Activated T-cell treated with anti-CD3 and anti-CD28 coated beads, Interleukin-2, amount 50 U/mL, for 24 hours (primary cell): ENCODE data around the gene TRABD2A.

ENCODE experiments used
- DNase-seq: peaks from one replicate; pipeline ENCODE4 v3.0.0-alpha.2; 2020
- H3K27ac Mint-ChIP-seq: 2 replicates; pipeline ENCODE4 v1.8.0; 2020; ENCODE audit warnings: mild to moderate bottlenecking, mixed read lengths
- H3K27me3 Mint-ChIP-seq: 2 replicates; pipeline ENCODE4 v1.8.0; 2020; ENCODE audit warnings: mixed read lengths
- H3K36me3 Mint-ChIP-seq: 2 replicates; pipeline ENCODE4 v1.8.0; 2020; ENCODE audit warnings: low read depth, mixed read lengths
- H3K4me1 Mint-ChIP-seq: 2 replicates; pipeline ENCODE4 v1.8.0; 2020; ENCODE audit warnings: low read depth, mixed read lengths
- H3K4me3 Mint-ChIP-seq: 2 replicates; pipeline ENCODE4 v1.8.0; 2020; ENCODE audit warnings: mild to moderate bottlenecking, moderate library complexity, mixed read lengths
- H3K9me3 Mint-ChIP-seq: 2 replicates; pipeline ENCODE4 v1.8.0; 2020; ENCODE audit warnings: mixed read lengths

The TRABD2A gene

DNA sequence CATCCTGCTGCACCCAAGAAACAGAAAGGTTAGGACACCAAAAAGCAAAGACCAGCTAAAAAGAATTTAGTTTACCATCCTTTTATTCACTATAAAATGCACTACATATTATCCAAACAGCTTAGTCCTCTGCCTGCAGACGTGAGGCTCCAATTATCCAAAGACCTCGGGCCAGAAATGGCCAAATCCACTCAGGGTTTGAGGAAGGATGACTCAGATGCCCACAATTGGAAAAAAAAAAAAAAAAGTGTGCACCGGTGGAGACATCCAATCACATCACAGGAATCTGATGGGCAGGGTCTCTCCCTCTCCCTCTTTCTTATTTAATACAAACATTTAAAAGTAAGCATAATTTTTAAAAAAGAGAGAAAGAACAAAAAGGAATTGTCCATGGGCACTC, 65.7 kb downstream of the TRABD2A start:
- H3K9me3 Mint-ChIP-seq, result peaks cover 3% of the 10 kb centered on the region
- no peak overlapping the region for H3K27ac Mint-ChIP-seq
- H3K27me3 Mint-ChIP-seq, result no peaks in the 10 kb centered on the region
- H3K4me1 Mint-ChIP-seq, result peaks cover 58% of the 10 kb centered on the region
- no peak overlapping the region for H3K4me3 Mint-ChIP-seq
- DNase-seq, result no peak
- peaks cover 4% of the 10 kb centered on the region for H3K36me3 Mint-ChIP-seq

DNA sequence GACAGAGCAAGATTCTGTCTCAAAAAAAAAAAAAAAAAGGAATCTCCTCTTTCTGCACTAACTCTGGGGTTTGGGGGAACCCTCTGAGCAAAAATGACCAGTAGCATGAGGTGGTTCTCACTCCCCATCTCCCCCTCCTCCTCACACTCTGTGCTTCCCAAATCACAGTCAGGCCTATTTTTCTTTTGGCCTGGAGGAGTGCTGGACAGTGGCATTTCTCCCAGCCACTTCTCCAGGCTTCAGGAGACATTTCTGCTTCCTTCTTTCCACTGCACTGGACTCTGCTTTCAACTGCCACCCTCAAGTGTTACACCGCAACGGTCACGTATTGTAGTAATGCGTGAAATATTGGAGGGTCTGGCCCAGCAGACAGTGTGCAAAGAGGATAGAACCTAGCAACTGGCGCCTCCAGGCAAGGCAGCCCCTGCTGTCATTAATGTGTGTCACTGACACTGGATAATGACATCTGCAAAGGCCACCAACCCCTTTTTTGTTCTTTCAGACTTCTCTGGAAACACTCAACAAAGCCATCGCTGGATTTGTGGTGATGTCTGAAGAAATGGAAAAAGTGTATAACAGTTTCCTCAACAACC, 68.9 kb downstream of the TRABD2A start:
- no peak overlapping the region for H3K27ac Mint-ChIP-seq
- no peaks in the 10 kb centered on the region for H3K27me3 Mint-ChIP-seq
- DNase-seq, result no peak
- H3K9me3 Mint-ChIP-seq, result peaks cover 3% of the 10 kb centered on the region
- H3K36me3 Mint-ChIP-seq, result peaks cover 4% of the 10 kb centered on the region
- H3K4me1 Mint-ChIP-seq, result peaks cover 49% of the 10 kb centered on the region
- H3K4me3 Mint-ChIP-seq, result no peak overlapping the region

DNA sequence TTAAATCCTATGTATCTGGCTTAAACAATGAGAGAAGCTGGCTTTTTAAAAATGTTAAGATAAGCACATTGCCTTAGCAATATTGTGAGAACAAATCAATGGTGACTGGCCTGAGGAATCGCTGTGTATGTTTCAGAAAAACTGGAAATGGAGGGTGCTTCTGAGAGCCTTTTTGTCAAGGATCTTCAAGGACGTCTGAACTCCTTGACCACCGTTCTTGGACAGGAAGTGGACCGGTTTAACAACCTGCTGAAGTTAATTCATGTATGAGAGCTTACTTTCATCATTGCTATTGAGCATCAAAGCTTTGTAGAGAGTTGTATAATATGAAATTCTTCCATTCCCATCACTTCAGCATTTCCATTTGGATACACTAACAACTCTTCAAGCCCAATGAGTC, 72.6 kb downstream of the TRABD2A start:
- Mint-ChIP-seq H3K27ac (no peak overlapping the region), H3K4me1 (peaks cover 36% of the 10 kb centered on the region), H3K27me3 (no peaks in the 10 kb centered on the region), H3K4me3 (no peak overlapping the region), H3K9me3 (no peaks in the 10 kb centered on the region), H3K36me3 (peaks cover 2% of the 10 kb centered on the region)
- no peak for DNase-seq

DNA sequence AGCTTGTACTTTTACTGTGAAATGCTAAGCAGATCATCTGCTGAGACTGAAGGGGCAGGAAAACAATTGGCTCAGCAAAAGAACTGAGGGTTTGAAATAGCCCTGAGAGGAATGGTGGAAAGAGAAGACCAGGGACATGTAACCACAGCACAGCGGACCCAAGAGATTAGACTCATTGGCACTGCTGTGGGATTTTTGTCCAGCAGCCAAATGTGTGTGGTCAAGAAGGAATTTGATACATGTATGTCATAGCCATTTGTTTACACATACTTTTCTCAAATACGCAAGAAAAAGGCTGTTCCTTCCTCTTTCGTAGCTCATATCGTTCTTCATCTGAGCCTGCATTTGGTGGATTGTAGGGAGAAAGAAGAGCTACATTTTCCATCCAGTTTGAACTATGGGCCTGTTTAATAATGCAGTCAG, 73.8 kb downstream of the TRABD2A start:
- no peak overlapping the region for H3K4me3 Mint-ChIP-seq
- DNase-seq, result no peak
- H3K27me3 Mint-ChIP-seq, result no peaks in the 10 kb centered on the region
- peaks cover 26% of the 10 kb centered on the region for H3K4me1 Mint-ChIP-seq
- H3K27ac Mint-ChIP-seq, result no peak overlapping the region
- H3K36me3 Mint-ChIP-seq, result peaks cover 2% of the 10 kb centered on the region
- H3K9me3 Mint-ChIP-seq, result peaks cover 2% of the 10 kb centered on the region

DNA sequence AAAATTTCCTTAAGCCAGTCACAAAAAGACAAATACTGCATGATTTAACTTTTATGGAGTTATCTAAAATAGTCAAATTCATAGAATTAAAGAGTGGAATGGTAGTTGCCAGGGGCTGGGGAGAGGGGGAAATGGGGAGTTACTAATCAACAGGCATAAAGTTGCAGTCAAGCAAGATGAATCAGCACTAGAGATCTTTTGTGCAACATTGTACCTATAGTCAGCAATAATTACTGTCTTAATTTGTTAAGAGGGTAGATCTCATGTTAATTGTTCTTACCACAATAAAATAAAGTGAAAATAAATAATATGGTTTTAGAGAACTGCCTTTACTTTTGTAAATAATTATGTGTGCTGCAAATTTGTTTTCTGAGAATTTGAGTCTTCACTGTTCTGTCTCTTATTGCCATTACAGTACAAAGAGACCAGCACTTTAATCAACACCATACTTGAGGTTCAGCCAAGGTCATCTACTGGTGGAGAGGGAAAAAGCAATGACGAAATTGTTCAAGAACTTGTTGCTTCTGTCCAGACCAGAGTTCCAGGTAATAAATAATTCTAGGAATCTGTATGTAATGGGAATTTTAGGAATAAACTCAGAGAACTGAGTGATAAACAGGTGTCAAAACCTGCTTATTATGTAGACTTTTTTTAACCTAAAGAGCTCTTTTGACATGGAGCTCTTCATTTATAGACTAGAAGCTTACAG, 75.5 kb downstream of the TRABD2A start:
- Mint-ChIP-seq H3K36me3 (no peaks in the 10 kb centered on the region), H3K4me3 (no peak overlapping the region), H3K27me3 (no peaks in the 10 kb centered on the region), H3K4me1 (peaks cover 30% of the 10 kb centered on the region), H3K27ac (no peak overlapping the region), H3K9me3 (peaks cover 5% of the 10 kb centered on the region)
- no peak for DNase-seq

DNA sequence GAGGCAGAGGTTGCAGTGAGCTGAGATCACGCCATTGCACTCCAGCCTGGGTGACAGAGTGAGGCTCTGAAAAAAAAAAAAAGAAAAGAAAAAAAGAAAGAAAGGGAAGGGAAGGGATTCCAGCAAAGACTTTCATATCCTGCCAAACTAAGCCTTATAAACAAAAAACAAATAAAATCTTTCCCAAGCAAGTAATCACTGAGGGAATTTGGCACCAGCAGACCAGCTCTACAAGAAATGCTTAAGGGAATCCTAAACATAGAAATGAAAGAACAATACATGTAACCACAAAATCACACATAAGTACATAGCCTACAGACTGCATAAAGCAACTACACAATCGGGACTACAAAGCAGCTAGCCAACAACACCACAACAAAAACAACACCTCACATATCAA, 79.1 kb downstream of the TRABD2A start:
- DNase-seq, result no peak
- Mint-ChIP-seq H3K27ac (no peak overlapping the region), H3K36me3 (no peaks in the 10 kb centered on the region), H3K9me3 (peaks cover 5% of the 10 kb centered on the region), H3K4me3 (no peak overlapping the region), H3K4me1 (peaks cover 35% of the 10 kb centered on the region), H3K27me3 (no peaks in the 10 kb centered on the region)

DNA sequence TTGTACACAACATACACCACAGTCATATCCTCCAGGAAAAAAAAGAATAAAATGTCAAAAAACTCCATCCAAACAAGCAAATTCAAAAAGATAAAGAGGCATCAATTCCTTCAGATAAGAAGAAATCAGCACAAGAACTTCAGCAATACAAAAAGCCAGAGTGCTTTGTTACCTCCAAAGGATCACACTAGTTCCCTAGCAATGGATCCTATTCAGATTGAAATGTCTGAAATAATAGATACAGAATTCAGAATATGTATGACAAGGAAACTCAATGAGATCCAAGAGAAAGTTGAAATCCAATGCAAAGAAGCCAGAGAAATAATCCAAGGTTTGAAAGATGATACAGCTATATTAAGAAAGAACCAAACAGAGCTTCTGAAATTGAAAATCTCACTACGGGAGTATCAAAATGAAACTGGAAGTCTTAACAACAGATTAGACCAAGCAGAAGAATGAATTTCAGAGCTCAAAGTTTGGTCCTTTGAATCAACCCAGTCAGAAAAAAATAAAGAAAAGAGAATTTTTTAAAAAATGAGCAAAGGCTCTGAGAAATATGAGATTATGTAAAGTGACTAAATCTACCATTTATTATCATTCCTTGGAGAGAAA, 80.6 kb downstream of the TRABD2A start:
- peaks cover 5% of the 10 kb centered on the region for H3K9me3 Mint-ChIP-seq
- DNase-seq, result no peak
- H3K27me3 Mint-ChIP-seq, result no peaks in the 10 kb centered on the region
- H3K4me3 Mint-ChIP-seq, result no peak overlapping the region
- H3K27ac Mint-ChIP-seq, result peak overlapping the region; percentile 1
- peaks cover 25% of the 10 kb centered on the region for H3K4me1 Mint-ChIP-seq
- H3K36me3 Mint-ChIP-seq, result no peaks in the 10 kb centered on the region

DNA sequence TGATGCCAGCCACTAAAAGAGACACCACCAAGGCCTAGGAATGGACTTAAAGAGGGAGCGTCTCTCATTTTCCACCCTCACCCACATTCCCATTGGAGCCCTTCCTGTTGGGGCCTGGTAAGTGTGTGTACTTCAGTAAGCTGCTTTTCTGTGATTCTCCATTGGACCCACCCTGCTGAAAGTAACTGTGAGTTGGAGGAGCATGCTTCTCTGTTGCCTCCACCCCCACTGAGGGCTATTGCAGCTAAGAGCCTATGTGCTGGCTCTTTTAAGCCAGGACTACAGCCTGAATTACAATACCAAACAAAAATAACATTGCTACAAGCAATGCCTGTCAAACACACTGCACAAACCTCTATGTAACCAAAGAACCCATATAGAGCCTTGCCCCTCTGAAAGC, 81.1 kb downstream of the TRABD2A start:
- H3K9me3 Mint-ChIP-seq, result peaks cover 5% of the 10 kb centered on the region
- DNase-seq, result no peak
- no peak overlapping the region for H3K4me3 Mint-ChIP-seq

DNA sequence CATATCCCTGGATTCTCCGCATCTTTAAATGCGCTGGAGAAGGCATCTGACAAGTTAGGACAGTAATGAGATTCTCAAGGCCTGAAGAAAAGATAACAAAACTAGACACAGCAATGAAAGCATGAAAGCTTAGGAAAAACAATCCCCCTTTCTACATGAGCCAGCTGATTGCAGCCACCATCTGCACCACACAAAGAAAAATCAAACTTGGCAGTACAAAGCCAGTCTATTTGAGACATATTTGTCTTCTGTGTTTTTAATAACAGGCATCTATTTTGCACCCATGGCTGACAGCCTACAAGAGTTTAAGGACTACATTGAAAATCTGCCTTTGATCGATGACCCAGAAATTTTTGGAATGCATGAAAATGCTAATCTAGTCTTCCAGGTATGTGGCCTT, 83.6 kb downstream of the TRABD2A start:
- Mint-ChIP-seq H3K4me1 (peaks cover 32% of the 10 kb centered on the region), H3K27ac (no peak overlapping the region)

More for the DNA sequence above, 81.1 kb downstream of the TRABD2A start:
- peak overlapping the region; percentile 1 for H3K27ac Mint-ChIP-seq
- no peaks in the 10 kb centered on the region for H3K36me3 Mint-ChIP-seq
- H3K27me3 Mint-ChIP-seq, result no peaks in the 10 kb centered on the region
- H3K4me1 Mint-ChIP-seq, result peaks cover 24% of the 10 kb centered on the region

DNA sequence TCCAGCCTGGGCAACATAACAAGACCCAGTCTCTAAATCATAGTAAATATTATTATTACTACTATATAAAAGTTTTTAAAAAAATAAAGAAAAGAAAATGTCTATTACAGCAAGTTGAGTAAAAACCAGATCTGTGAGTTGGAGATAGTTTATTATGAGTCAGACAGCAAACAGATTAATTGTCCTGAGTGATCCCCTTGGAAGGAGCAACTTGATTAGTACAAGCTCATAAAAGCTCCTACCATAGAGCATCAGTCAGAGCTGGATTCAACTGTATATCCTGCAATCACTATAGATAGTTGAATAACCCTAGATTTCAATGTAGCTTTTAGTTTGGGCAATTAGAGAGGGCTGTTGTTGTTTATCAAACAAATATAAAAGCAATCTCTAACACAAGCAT, 84.1 kb downstream of the TRABD2A start:
- no peaks in the 10 kb centered on the region for H3K36me3 Mint-ChIP-seq
- no peak for DNase-seq
- no peak overlapping the region for H3K4me3 Mint-ChIP-seq
- H3K27me3 Mint-ChIP-seq, result no peaks in the 10 kb centered on the region
- H3K4me1 Mint-ChIP-seq, result peaks cover 28% of the 10 kb centered on the region
- no peak overlapping the region for H3K27ac Mint-ChIP-seq
- H3K9me3 Mint-ChIP-seq, result peaks cover 7% of the 10 kb centered on the region

More for the DNA sequence above, 83.6 kb downstream of the TRABD2A start:
- no peaks in the 10 kb centered on the region for H3K27me3 Mint-ChIP-seq
- no peak for DNase-seq
- peaks cover 12% of the 10 kb centered on the region for H3K9me3 Mint-ChIP-seq
- no peak overlapping the region for H3K4me3 Mint-ChIP-seq
- no peaks in the 10 kb centered on the region for H3K36me3 Mint-ChIP-seq

DNA sequence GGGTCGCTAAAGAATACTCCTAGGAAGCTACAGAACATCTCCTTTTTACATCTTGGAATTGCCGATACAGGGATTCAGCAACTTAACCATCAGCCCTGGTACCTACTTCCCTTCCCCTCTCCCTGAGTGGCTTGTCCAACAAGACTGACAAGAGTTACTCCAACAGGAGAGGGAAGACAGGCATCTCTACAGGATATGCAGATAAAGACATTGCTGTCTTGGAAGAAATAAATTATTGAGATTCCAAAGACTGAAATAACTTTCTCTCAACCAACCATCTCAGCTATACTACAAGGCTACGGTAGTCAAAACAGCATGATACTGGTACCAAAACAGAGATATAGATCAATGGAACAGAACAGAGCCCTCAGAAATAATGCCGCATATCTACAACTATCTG, 87.2 kb downstream of the TRABD2A start:
- H3K4me1 Mint-ChIP-seq, result peaks cover 13% of the 10 kb centered on the region
- no peak overlapping the region for H3K4me3 Mint-ChIP-seq
- H3K9me3 Mint-ChIP-seq, result peaks cover 7% of the 10 kb centered on the region
- H3K27me3 Mint-ChIP-seq, result no peaks in the 10 kb centered on the region
- no peaks in the 10 kb centered on the region for H3K36me3 Mint-ChIP-seq
- no peak overlapping the region for H3K27ac Mint-ChIP-seq
- DNase-seq, result no peak

DNA sequence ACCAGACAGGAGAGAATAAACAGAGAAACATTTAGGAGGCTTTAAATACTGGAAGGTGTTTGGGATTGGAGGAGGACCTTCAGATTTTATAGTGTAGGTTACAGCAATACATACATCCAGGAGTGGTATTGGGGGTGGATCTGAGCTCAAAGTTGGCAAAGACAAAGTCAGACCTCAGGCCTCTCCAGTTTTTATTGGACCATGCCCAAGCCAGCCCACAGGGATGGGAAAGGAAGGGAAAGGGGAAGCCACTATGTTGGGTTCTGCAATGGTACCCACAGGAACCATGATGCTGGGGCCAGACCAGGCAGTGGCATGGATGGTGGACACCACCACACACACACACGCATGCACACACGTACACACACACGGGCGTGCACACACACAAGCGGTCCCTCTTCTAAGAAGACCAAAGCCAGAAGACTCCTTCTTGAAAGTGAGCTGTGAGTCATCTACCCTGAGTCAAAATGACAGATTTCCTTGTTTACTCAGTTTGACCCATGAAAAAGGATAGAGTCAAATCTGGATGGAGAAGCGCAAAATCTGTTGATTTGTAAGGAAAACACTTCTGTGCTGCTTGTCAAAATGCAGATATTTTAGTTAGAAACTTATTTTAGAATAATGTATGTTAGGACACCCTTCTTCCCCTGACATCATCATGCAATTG, 87.9 kb downstream of the TRABD2A start:
- DNase-seq, result no peak
- Mint-ChIP-seq H3K27ac (no peak overlapping the region), H3K4me3 (no peak overlapping the region), H3K36me3 (no peaks in the 10 kb centered on the region), H3K27me3 (no peaks in the 10 kb centered on the region), H3K9me3 (peaks cover 7% of the 10 kb centered on the region), H3K4me1 (peaks cover 12% of the 10 kb centered on the region)

DNA sequence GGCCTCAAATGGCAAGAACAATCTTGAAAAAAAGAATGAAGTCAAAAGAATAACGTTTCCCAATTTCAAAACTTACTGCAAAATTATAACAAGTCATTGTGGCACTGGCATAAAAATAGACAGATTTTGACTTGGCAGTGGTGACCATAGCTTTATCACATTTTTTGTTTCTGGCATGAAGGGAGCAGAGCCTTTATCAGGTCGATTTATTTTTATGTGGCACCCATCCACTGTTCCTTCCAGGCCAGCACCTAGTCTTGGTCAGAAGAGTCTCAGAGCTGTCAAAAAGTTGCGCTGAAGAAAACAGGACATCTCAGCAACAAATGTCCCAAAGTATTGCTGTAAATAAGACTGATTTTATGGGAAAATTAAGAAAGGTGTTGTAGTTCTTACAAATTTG, 92.4 kb downstream of the TRABD2A start:
- no peak overlapping the region for H3K27ac Mint-ChIP-seq
- no peaks in the 10 kb centered on the region for H3K36me3 Mint-ChIP-seq
- peaks cover 28% of the 10 kb centered on the region for H3K4me1 Mint-ChIP-seq
- no peak overlapping the region for H3K4me3 Mint-ChIP-seq
- no peak for DNase-seq
- H3K9me3 Mint-ChIP-seq, result peaks cover 7% of the 10 kb centered on the region
- no peaks in the 10 kb centered on the region for H3K27me3 Mint-ChIP-seq

DNA sequence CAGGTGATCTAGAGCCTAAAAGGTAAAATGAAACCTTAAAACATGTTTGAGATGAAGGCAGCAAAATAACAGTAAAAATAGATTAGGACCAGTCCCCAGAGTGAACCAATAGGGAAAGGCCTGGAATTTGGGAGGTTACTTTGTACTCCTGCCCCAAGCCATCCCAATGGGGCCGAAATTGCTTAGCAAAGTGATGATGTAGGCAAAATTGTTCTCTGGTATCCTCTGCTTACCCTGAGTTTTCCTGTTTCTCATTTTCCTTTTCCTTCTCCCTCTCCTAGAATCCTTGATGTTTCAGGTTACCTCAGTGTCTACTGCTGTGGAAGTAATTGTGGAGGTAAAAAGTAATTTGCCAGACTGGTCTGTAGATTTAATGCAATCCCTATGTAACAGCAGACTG, 92.9 kb downstream of the TRABD2A start:
- H3K4me1 Mint-ChIP-seq, result peaks cover 29% of the 10 kb centered on the region

DNA sequence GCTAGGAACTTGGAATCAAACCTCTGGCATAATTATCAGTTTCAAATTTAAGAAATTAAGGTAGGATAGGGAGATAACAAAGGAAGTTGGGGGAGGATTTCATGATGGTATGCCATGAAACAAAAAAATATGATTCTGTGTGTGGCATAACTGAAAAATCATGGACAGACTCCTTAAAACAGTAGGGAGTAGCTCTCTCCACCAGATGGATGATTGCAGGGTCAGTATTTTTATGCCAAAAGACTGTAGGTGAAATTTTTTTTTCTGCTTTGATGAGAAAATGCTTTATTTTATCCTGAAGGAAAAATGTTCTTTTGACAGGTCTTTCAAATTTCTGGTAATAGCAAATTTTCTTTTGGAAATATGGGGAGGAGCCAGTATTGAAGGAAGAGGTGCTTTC, 94.3 kb downstream of the TRABD2A start:
- peaks cover 37% of the 10 kb centered on the region for H3K4me1 Mint-ChIP-seq
- no peak for DNase-seq
- no peak overlapping the region for H3K4me3 Mint-ChIP-seq
- H3K27me3 Mint-ChIP-seq, result no peaks in the 10 kb centered on the region
- H3K36me3 Mint-ChIP-seq, result no peaks in the 10 kb centered on the region
- no peaks in the 10 kb centered on the region for H3K9me3 Mint-ChIP-seq
- no peak overlapping the region for H3K27ac Mint-ChIP-seq

More for the DNA sequence above, 92.9 kb downstream of the TRABD2A start:
- no peak overlapping the region for H3K27ac Mint-ChIP-seq
- peaks cover 4% of the 10 kb centered on the region for H3K9me3 Mint-ChIP-seq
- H3K4me3 Mint-ChIP-seq, result no peak overlapping the region
- no peaks in the 10 kb centered on the region for H3K27me3 Mint-ChIP-seq
- no peak for DNase-seq
- no peaks in the 10 kb centered on the region for H3K36me3 Mint-ChIP-seq
